ENCODE measurements around the gene PRRX1.

PRRX1 gene

GRCh38 chr1:170694172-170694926 lies 30.4 kb downstream of the PRRX1 start:
- no peak overlapping the region for H3K4me3 Mint-ChIP-seq
- H3K9me3 Mint-ChIP-seq: no peaks in the 10 kb centered on the region
- H3K4me1 Mint-ChIP-seq (ENCODE audit: low read depth): peaks cover 3% of the 10 kb centered on the region
- peaks cover 21% of the 10 kb centered on the region for H3K27me3 Mint-ChIP-seq (ENCODE audit: low read depth)
- no peak overlapping the region for H3K27ac Mint-ChIP-seq
- H3K36me3 Mint-ChIP-seq (ENCODE audit: low read depth): no peaks in the 10 kb centered on the region

- no peaks in the 10 kb centered on the region for H3K9me3 Mint-ChIP-seq
- peaks cover 18% of the 10 kb centered on the region for H3K27me3 Mint-ChIP-seq (ENCODE audit: low read depth)
- no peaks in the 10 kb centered on the region for H3K36me3 Mint-ChIP-seq (ENCODE audit: low read depth)
- H3K4me1 Mint-ChIP-seq (ENCODE audit: low read depth): no peaks in the 10 kb centered on the region
- H3K27ac Mint-ChIP-seq: no peak overlapping the region
- no peak overlapping the region for H3K4me3 Mint-ChIP-seq
Measured at GRCh38 chr1:170695955-170696590, 32.1 kb downstream of the PRRX1 start.

- Mint-ChIP-seq H3K27me3 (ENCODE audit: low read depth) (peaks cover 13% of the 10 kb centered on the region), H3K27ac (no peak overlapping the region), H3K4me3 (no peak overlapping the region), H3K4me1 (ENCODE audit: low read depth) (no peaks in the 10 kb centered on the region), H3K36me3 (ENCODE audit: low read depth) (no peaks in the 10 kb centered on the region), H3K9me3 (no peaks in the 10 kb centered on the region)
Measured at GRCh38 chr1:170696591-170697290, 32.8 kb downstream of the PRRX1 start.

GRCh38 chr1:170697316-170697715 lies 33.4 kb downstream of the PRRX1 start:
- Mint-ChIP-seq H3K4me3 (no peak overlapping the region), H3K9me3 (no peaks in the 10 kb centered on the region), H3K27me3 (ENCODE audit: low read depth) (peaks cover 12% of the 10 kb centered on the region), H3K27ac (no peak overlapping the region), H3K4me1 (ENCODE audit: low read depth) (no peaks in the 10 kb centered on the region), H3K36me3 (ENCODE audit: low read depth) (no peaks in the 10 kb centered on the region)

GRCh38 chr1:170698301-170699275 lies 34.7 kb downstream of the PRRX1 start:
- H3K9me3 Mint-ChIP-seq: no peaks in the 10 kb centered on the region
- no peaks in the 10 kb centered on the region for H3K36me3 Mint-ChIP-seq (ENCODE audit: low read depth)
- peaks cover 4% of the 10 kb centered on the region for H3K27me3 Mint-ChIP-seq (ENCODE audit: low read depth)
- H3K4me3 Mint-ChIP-seq: no peak overlapping the region
- H3K4me1 Mint-ChIP-seq (ENCODE audit: low read depth): no peaks in the 10 kb centered on the region
- H3K27ac Mint-ChIP-seq: no peak overlapping the region

GRCh38 chr1:170699696-170700095 lies 35.8 kb downstream of the PRRX1 start:
- no peak overlapping the region for H3K4me3 Mint-ChIP-seq
- no peaks in the 10 kb centered on the region for H3K9me3 Mint-ChIP-seq
- no peak overlapping the region for H3K27ac Mint-ChIP-seq
- peaks cover 4% of the 10 kb centered on the region for H3K27me3 Mint-ChIP-seq (ENCODE audit: low read depth)
- no peaks in the 10 kb centered on the region for H3K36me3 Mint-ChIP-seq (ENCODE audit: low read depth)
- H3K4me1 Mint-ChIP-seq (ENCODE audit: low read depth): no peaks in the 10 kb centered on the region

- Mint-ChIP-seq H3K4me3 (no peak overlapping the region), H3K4me1 (ENCODE audit: low read depth) (no peaks in the 10 kb centered on the region), H3K36me3 (ENCODE audit: low read depth) (no peaks in the 10 kb centered on the region), H3K9me3 (no peaks in the 10 kb centered on the region), H3K27ac (no peak overlapping the region), H3K27me3 (ENCODE audit: low read depth) (no peaks in the 10 kb centered on the region)
Measured at GRCh38 chr1:170700842-170701615, 37.1 kb downstream of the PRRX1 start.

GRCh38 chr1:170701962-170702361 lies 38.0 kb downstream of the PRRX1 start:
- Mint-ChIP-seq H3K9me3 (no peaks in the 10 kb centered on the region), H3K27me3 (ENCODE audit: low read depth) (no peaks in the 10 kb centered on the region), H3K27ac (no peak overlapping the region), H3K4me1 (ENCODE audit: low read depth) (no peaks in the 10 kb centered on the region), H3K36me3 (ENCODE audit: low read depth) (no peaks in the 10 kb centered on the region), H3K4me3 (no peak overlapping the region)

- H3K27me3 Mint-ChIP-seq (ENCODE audit: low read depth): no peaks in the 10 kb centered on the region
- H3K9me3 Mint-ChIP-seq: no peaks in the 10 kb centered on the region
- H3K4me1 Mint-ChIP-seq (ENCODE audit: low read depth): no peaks in the 10 kb centered on the region
- H3K27ac Mint-ChIP-seq: no peak overlapping the region
- no peaks in the 10 kb centered on the region for H3K36me3 Mint-ChIP-seq (ENCODE audit: low read depth)
- no peak overlapping the region for H3K4me3 Mint-ChIP-seq
Measured at GRCh38 chr1:170703591-170703990, 39.7 kb downstream of the PRRX1 start.

GRCh38 chr1:170704256-170704655 lies 40.3 kb downstream of the PRRX1 start:
- Mint-ChIP-seq H3K9me3 (no peaks in the 10 kb centered on the region), H3K4me1 (ENCODE audit: low read depth) (no peaks in the 10 kb centered on the region), H3K27ac (no peak overlapping the region), H3K36me3 (ENCODE audit: low read depth) (no peaks in the 10 kb centered on the region), H3K4me3 (no peak overlapping the region), H3K27me3 (ENCODE audit: low read depth) (no peaks in the 10 kb centered on the region)

GRCh38 chr1:170705981-170706380 lies 42.0 kb downstream of the PRRX1 start:
- no peaks in the 10 kb centered on the region for H3K9me3 Mint-ChIP-seq
- no peaks in the 10 kb centered on the region for H3K4me1 Mint-ChIP-seq (ENCODE audit: low read depth)
- no peaks in the 10 kb centered on the region for H3K36me3 Mint-ChIP-seq (ENCODE audit: low read depth)
- H3K4me3 Mint-ChIP-seq: no peak overlapping the region
- no peaks in the 10 kb centered on the region for H3K27me3 Mint-ChIP-seq (ENCODE audit: low read depth)
- H3K27ac Mint-ChIP-seq: no peak overlapping the region

GRCh38 chr1:170707117-170707516 lies 43.2 kb downstream of the PRRX1 start:
- H3K27me3 Mint-ChIP-seq (ENCODE audit: low read depth): peaks cover under 1% of the 10 kb centered on the region
- H3K4me1 Mint-ChIP-seq (ENCODE audit: low read depth): no peaks in the 10 kb centered on the region
- H3K4me3 Mint-ChIP-seq: no peak overlapping the region
- H3K36me3 Mint-ChIP-seq (ENCODE audit: low read depth): no peaks in the 10 kb centered on the region
- H3K27ac Mint-ChIP-seq: no peak overlapping the region
- H3K9me3 Mint-ChIP-seq: no peaks in the 10 kb centered on the region

GRCh38 chr1:170707959-170708655 lies 44.2 kb downstream of the PRRX1 start:
- Mint-ChIP-seq H3K27me3 (ENCODE audit: low read depth) (peaks cover 4% of the 10 kb centered on the region), H3K36me3 (ENCODE audit: low read depth) (no peaks in the 10 kb centered on the region), H3K27ac (no peak overlapping the region), H3K9me3 (no peaks in the 10 kb centered on the region), H3K4me1 (ENCODE audit: low read depth) (no peaks in the 10 kb centered on the region), H3K4me3 (no peak overlapping the region)

Measured in T-helper 1 cell treated with Interleukin-12 subunit alpha and Interleukin-12 subunit beta and Interleukin-4 antibody, amounts not matched to agents 30 μg/mL and 1 μg/mL, for 36 hours (primary cell).